ENCODE data around the gene NPY2R. TPM values are rescaled to one million over a fixed set of nuclear protein-coding genes. Genes with fewer than 3 reads are reported as not detected.

The NPY2R gene
- total and polyA plus RNA-seq, 7 donors = not detected

DNA sequence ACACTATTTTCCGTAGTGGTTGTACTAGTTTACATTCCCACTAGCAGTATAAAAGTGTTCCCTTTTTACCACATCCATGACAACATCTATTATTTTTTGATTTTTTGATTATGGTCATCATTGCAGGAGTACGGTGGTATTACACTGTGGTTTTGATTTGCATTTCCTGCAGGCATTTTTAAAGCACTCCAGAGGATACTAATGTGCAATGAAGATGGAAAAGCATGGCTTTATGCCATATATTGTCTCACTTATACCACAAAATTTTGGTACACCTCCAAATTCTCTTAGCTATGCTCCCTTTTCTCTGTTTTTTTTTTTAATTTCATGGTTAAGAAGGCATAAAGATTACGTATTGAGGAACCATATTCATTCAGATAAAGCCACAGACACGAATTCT, 35.1 kb upstream of the NPY2R start:
- 44 to 50% (median 45%) methylated on average over 4 of the region's 4 CpGs for WGBS, 3 donors
- intact Hi-C loops (cut with DNase I) = no loop called here
- TF ChIP-seq, protein P1, sequence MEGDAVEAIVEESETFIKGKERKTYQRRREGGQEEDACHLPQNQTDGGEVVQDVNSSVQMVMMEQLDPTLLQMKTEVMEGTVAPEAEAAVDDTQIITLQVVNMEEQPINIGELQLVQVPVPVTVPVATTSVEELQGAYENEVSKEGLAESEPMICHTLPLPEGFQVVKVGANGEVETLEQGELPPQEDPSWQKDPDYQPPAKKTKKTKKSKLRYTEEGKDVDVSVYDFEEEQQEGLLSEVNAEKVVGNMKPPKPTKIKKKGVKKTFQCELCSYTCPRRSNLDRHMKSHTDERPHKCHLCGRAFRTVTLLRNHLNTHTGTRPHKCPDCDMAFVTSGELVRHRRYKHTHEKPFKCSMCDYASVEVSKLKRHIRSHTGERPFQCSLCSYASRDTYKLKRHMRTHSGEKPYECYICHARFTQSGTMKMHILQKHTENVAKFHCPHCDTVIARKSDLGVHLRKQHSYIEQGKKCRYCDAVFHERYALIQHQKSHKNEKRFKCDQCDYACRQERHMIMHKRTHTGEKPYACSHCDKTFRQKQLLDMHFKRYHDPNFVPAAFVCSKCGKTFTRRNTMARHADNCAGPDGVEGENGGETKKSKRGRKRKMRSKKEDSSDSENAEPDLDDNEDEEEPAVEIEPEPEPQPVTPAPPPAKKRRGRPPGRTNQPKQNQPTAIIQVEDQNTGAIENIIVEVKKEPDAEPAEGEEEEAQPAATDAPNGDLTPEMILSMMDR (IDR thresholded peaks at IDR 0.05) = no peak
- Histone ChIP-seq H3K27me3 (ENCODE audit: insufficient read depth in 3 of 3, low read length in 2 of 3) (no peaks in the 10 kb centered on the region), H3K9me3 (no peaks in the 10 kb centered on the region), H3K36me3 (ENCODE audit: insufficient read depth in 1 of 2, low read depth in 1 of 2) (no peaks in the 10 kb centered on the region), H3K4me1 (no peaks in the 10 kb centered on the region), H3K4me3 (no peak overlapping the region), H3K27ac (no peak overlapping the region)
- ATAC-seq (no peak), DNase-seq (no peak)

DNA sequence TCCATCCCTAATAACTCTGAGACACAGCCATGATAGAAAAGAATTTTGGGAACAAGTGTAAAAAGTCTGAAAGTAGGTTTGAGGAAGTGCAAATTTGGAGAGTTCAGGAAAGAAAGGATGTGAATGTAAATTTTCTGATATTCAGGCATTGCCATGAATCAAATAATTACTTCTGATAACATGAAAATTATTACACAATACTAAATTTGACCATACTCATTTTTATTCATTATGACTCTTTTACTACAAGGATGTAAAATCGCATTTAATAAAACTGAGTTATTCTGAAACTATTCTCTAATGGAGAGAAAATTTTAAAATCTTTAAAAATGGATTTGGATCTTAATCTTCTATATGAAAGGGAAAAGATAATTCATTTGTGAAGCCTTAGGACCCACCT, 33.8 kb upstream of the NPY2R start:
- Histone ChIP-seq H3K4me3 (no peak overlapping the region), H3K27ac (no peak overlapping the region), H3K9me3 (no peaks in the 10 kb centered on the region), H3K4me1 (no peaks in the 10 kb centered on the region), H3K27me3 (ENCODE audit: insufficient read depth in 3 of 3, low read length in 2 of 3) (no peaks in the 10 kb centered on the region), H3K36me3 (ENCODE audit: insufficient read depth in 1 of 2, low read depth in 1 of 2) (no peaks in the 10 kb centered on the region)
- ATAC-seq = no peak
- TF ChIP-seq, protein P1 (IDR thresholded peaks at IDR 0.05) = no peak
- no peak for DNase-seq
- intact Hi-C loops (cut with DNase I) = no loop called here
- WGBS, 3 donors = 92 to 98% (median 96%) methylated on average over 1 of the region's 1 CpG

DNA sequence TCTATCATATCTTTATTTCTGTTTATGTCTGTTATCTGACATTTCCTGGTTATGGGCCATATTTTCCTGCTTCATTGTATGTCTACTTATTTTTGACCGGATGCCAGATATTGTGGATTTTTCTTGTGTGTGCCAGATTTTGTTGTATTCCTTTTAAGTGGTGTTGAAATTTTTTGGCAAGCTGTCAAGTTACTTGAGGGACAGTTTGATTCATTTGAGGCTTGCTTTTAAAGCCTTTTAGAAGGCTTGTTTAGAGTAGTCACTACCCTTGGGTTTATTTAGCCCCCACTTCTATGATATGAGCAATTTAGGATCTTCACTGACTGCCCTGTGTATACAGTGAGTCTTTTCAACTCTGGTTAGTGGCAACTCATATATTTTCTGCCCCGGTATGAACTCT, 29.2 kb upstream of the NPY2R start:
- H3K36me3 ChIP-seq (ENCODE audit: insufficient read depth in 1 of 2, low read depth in 1 of 2) = no peaks in the 10 kb centered on the region
- H3K27ac ChIP-seq = no peak overlapping the region
- no peak for DNase-seq
- TF ChIP-seq, protein P1 (IDR thresholded peaks at IDR 0.05) = no peak
- no peaks in the 10 kb centered on the region for H3K27me3 ChIP-seq (ENCODE audit: insufficient read depth in 3 of 3, low read length in 2 of 3)
- ATAC-seq = no peak
- no peaks in the 10 kb centered on the region for H3K4me1 ChIP-seq
- intact Hi-C loops (cut with DNase I) = no loop called here
- 37 to 59% (median 40%) methylated on average over 2 of the region's 2 CpGs for WGBS, 3 donors
- H3K9me3 ChIP-seq = no peaks in the 10 kb centered on the region
- no peak overlapping the region for H3K4me3 ChIP-seq

DNA sequence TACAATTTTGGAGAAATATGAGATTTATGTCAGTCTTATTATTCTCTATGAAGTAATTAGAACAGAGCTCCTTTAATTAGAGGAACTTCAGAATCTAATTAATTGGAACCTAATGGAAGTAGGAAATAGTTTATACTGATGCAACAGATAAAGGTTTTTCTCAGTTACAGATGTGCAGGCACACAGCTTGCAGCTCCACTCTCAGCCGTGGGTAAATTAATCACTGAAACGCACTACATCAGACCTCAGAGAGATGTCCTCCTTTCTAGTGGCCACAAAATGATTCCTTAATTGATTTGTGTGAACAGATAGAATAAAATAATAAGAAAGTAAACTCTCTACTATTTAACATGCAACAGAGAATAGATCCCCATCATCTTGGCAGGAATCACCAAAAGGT, 21.5 kb upstream of the NPY2R start:
- intact Hi-C loops (cut with DNase I) = no loop called here
- Histone ChIP-seq H3K4me3 (no peak overlapping the region), H3K27ac (no peak overlapping the region), H3K36me3 (ENCODE audit: insufficient read depth in 1 of 2, low read depth in 1 of 2) (no peaks in the 10 kb centered on the region), H3K27me3 (ENCODE audit: insufficient read depth in 3 of 3, low read length in 2 of 3) (no peaks in the 10 kb centered on the region), H3K9me3 (no peaks in the 10 kb centered on the region), H3K4me1 (no peaks in the 10 kb centered on the region)
- ATAC-seq = no peak
- DNase-seq = no peak
- TF ChIP-seq, protein P1 (IDR thresholded peaks at IDR 0.05) = no peak
- WGBS, 3 donors = 78 to 83% (median 81%) methylated on average over 2 of the region's 2 CpGs

DNA sequence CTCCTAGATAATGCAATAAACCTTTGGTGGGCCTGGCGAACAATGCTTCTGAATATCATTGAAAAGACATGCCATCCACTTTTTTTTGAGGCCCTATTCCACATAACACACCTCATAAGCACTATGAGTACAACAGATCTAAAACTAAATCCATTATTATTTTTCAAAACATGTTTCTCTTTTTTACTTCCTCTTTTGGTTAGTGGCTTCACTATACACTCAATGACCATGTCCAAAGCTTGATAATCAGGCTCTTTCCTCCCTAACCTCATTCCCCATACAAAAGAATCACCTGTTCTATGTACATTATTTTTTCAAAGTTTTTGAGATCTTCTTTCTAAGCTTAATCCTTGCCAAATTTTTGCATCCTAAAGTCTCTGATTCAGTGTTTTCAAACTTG, 20.4 kb upstream of the NPY2R start:
- Histone ChIP-seq H3K27ac (no peak overlapping the region), H3K9me3 (no peaks in the 10 kb centered on the region)

More for the DNA sequence above, 20.4 kb upstream of the NPY2R start:
- Histone ChIP-seq H3K4me1 (no peaks in the 10 kb centered on the region), H3K4me3 (no peak overlapping the region), H3K27me3 (ENCODE audit: insufficient read depth in 3 of 3, low read length in 2 of 3) (no peaks in the 10 kb centered on the region), H3K36me3 (ENCODE audit: insufficient read depth in 1 of 2, low read depth in 1 of 2) (no peaks in the 10 kb centered on the region)
- TF ChIP-seq, protein P1 (IDR thresholded peaks at IDR 0.05) = no peak
- WGBS, 3 donors = 37 to 84% (median 63%) methylated on average over 1 of the region's 1 CpG
- ATAC-seq (no peak), DNase-seq (no peak)
- intact Hi-C loops (cut with DNase I) = no loop called here
